Gastroesophageal sphincter (tissue), 4 donors: ENCODE measurements around the gene ATL3. TPM values are rescaled to one million over a fixed set of nuclear protein-coding genes. Genes with fewer than 3 reads are reported as not detected.
A peak's percentile ranks its signal among the peaks of the same experiment; 100 is the strongest.
"Not testable (repeated sequence)": the region's sequence is repeated elsewhere in the genome, so short reads cannot be mapped to it uniquely, and the experiment has no call there.

Experiments
- ATAC-seq: fragments of 150-250 bp; one replicate; pipeline ENCODE4 v1.9.1; 2016; ENCODE audit warnings: mild to moderate bottlenecking, moderate library complexity
- H3K27ac ChIP-seq, 4 donors: fragments of 200-600 bp; sonication (generic) in 3 of 4; 1 replicate in 3 of 4; 2 replicates in 1 of 4; pipeline ENCODE4 v1.5.1; 2016 to 2019
- H3K27me3 ChIP-seq: fragments of 200-600 bp; sonication (generic); one replicate; pipeline ENCODE4 v1.5.1; 2019
- H3K36me3 ChIP-seq, 2 donors: fragments of 200-600 bp; sonication (generic); one replicate each; pipeline ENCODE4 v1.5.1; 2019; ENCODE audit warnings: control low read depth in 1 of 2
- H3K4me1 ChIP-seq, 3 donors: fragments of 200-600 bp; sonication (generic); 1 replicate in 2 of 3; 2 replicates in 1 of 3; pipeline ENCODE4 v1.5.1; 2016 to 2019; ENCODE audit warnings: control low read depth in 2 of 3
- H3K4me3 ChIP-seq, 2 donors: fragments of 200-600 bp; sonication (generic); one replicate each; pipeline ENCODE4 v1.5.1; 2019; ENCODE audit warnings: mild to moderate bottlenecking in 1 of 2, moderate library complexity in 1 of 2
- H3K9me3 ChIP-seq, 3 donors: fragments of 200-600 bp; sonication (generic); one replicate each; pipeline ENCODE4 v1.5.1; 2017 to 2019; ENCODE audit warnings: control low read depth in 2 of 3
- CTCF ChIP-seq, 4 experiments: fragments of 200-600 bp in 2 of 4; fragments of 450-650 bp in 2 of 4; sonication (generic) in 1 of 4; IDR thresholded peaks; one replicate each; pipeline ENCODE4 v1.5.1; 2017 to 2019; ENCODE audit warnings: antibody characterized with exemption in 4 of 4, mild to moderate bottlenecking in 2 of 4, moderate library complexity in 2 of 4
- EP300 ChIP-seq: sonication (generic); formaldehyde crosslinking; IDR thresholded peaks from one replicate; pipeline ENCODE4 v1.6.1; 2017; ENCODE audit warnings: antibody characterized with exemption, mild to moderate bottlenecking
- POLR2A ChIP-seq, 2 donors: fragments of 450-650 bp; IDR thresholded peaks; one replicate each; pipeline ENCODE4 v1.6.1; 2017; ENCODE audit warnings: antibody characterized with exemption in 2 of 2, mild to moderate bottlenecking in 2 of 2, moderate library complexity in 1 of 2
- POLR2AphosphoS5 ChIP-seq: sonication (generic); formaldehyde crosslinking; IDR thresholded peaks from one replicate; pipeline ENCODE4 v1.6.1; 2017; ENCODE audit warnings: antibody characterized with exemption
- WGBS, 2 donors: methylation state at CpG; one replicate each; pipeline ENCODE4 v1.1.5; 2018; ENCODE audit warnings: low coverage in 1 of 2; 5-methylcytosine and 5-hydroxymethylcytosine counted together
- small RNA-seq, 4 donors: library from RNA; depleted of rRNA; stranded (forward); fragments of <200 nt; gene quantifications; one replicate each; pipeline ENCODE3, GENCODE V24; 2016
- total RNA-seq, 4 donors: library from RNA; depleted of rRNA; stranded (reverse); fragments of >200 nt; gene quantifications; one replicate each; pipeline ENCODE4 v1.1.0, GENCODE V29; 2016

ATL3 gene
- total RNA-seq, 4 donors from 2014 or later: 155 to 221 (median 202) TPM

GRCh38 chr11:63586451-63587166 lies 84.6 kb downstream of the ATL3 start:
- no peak overlapping the region for H3K27ac ChIP-seq
- H3K4me1 ChIP-seq: no peaks in the 10 kb centered on the region
- H3K4me3 ChIP-seq: no peak overlapping the region
- H3K9me3 ChIP-seq: peaks cover 0 to 5% (median 0%) of the 10 kb centered on the region in 3 donors
- no peak for ATAC-seq
- H3K36me3 ChIP-seq: peaks cover 0 to 89% of the 10 kb centered on the region in 2 donors
- TF ChIP-seq POLR2AphosphoS5: no peak
- TF ChIP-seq POLR2A (IDR thresholded peaks at IDR 0.05): no peak
- no peak for TF ChIP-seq EP300
- no peak for TF ChIP-seq CTCF (IDR thresholded peaks at IDR 0.05)
- WGBS, 2 donors: 91 to 97% methylated on average over 4 to 6 of the region's 6 CpGs
- H3K27me3 ChIP-seq: no peaks in the 10 kb centered on the region

- TF ChIP-seq CTCF (IDR thresholded peaks at IDR 0.05) (no peak), EP300 (no peak), POLR2AphosphoS5 (no peak), POLR2A (IDR thresholded peaks at IDR 0.05) (no peak)
- ATAC-seq: no peak
- H3K4me1 ChIP-seq: no peaks in the 10 kb centered on the region
Measured at GRCh38 chr11:63583357-63583677, 87.9 kb downstream of the ATL3 start.

GRCh38 chr11:63581224-63581623 lies 90.0 kb downstream of the ATL3 start:
- not testable (repeated sequence) for H3K4me1 ChIP-seq, H3K27ac ChIP-seq, H3K4me3 ChIP-seq, H3K27me3 ChIP-seq, ATAC-seq
- Histone ChIP-seq H3K36me3 (peaks cover 0 to 59% of the 10 kb centered on the region in 2 donors), H3K9me3 (peaks cover 0 to 24% (median 0%) of the 10 kb centered on the region in 3 donors)
- WGBS, 2 donors: 83 to 90% methylated on average over 5 to 7 of the region's 7 CpGs

More at GRCh38 chr11:63583357-63583677, 87.9 kb downstream of the ATL3 start:
- Histone ChIP-seq H3K27me3 (no peaks in the 10 kb centered on the region), H3K9me3 (peaks cover 0 to 24% (median 0%) of the 10 kb centered on the region in 3 donors), H3K4me3 (no peak overlapping the region), H3K36me3 (peaks cover 0 to 77% of the 10 kb centered on the region in 2 donors), H3K27ac (no peak overlapping the region)

GRCh38 chr11:63578882-63579281 lies 92.3 kb downstream of the ATL3 start:
- H3K4me3 ChIP-seq, ATAC-seq, H3K27me3 ChIP-seq, H3K27ac ChIP-seq: not testable (repeated sequence)
- WGBS, 2 donors: 90 to 94% methylated on average over 3 of the region's 3 CpGs
- Histone ChIP-seq H3K36me3 (peaks cover 0 to 44% of the 10 kb centered on the region in 2 donors), H3K4me1 (peaks cover 6 to 25% (median 13%) of the 10 kb centered on the region in 3 donors), H3K9me3 (peaks cover 0 to 24% (median 0%) of the 10 kb centered on the region in 3 donors)

- 10 to 40% methylated on average over 6 to 10 of the region's 10 CpGs for WGBS, 2 donors
- TF ChIP-seq POLR2A (IDR thresholded peaks at IDR 0.05): no peak
- peak; percentile 87 for TF ChIP-seq POLR2AphosphoS5
- Histone ChIP-seq H3K9me3 (peaks cover 0 to 3% (median 0%) of the 10 kb centered on the region in 3 donors), H3K27ac (peak overlapping the region; percentile 61 to 80 (median 76)), H3K36me3 (peaks cover 0 to 11% of the 10 kb centered on the region in 2 donors), H3K4me1 (peaks cover 6 to 33% (median 13%) of the 10 kb centered on the region in 3 donors), H3K27me3 (no peaks in the 10 kb centered on the region), H3K4me3 (peak overlapping the region; percentile 18 to 29)
- peak; percentile 93 for ATAC-seq
Measured at GRCh38 chr11:63574856-63575602, 96.1 kb downstream of the ATL3 start.

Small RNAs within 50 kb of the gene (small RNA-seq; reads per million reads assigned to genes)
- gene AP000753.3: 0 reads per million in 4 donors

Other genes with a start within 250 kb of the ATL3 start
- 1 to 10 TPM; 3.4 to 8.3 (median 5.5) TPM for gene PLAAT5, start 180.2 kb downstream of the ATL3 start, total RNA-seq
- gene LGALS12, start 165.3 kb downstream of the ATL3 start, total RNA-seq: 1 to 10 TPM in 1 of 4 donors, under 1 TPM in 1, not detected in 2; 0.47 to 2.0 TPM
- gene PLAAT4, start 134.6 kb downstream of the ATL3 start, total RNA-seq: 10 to 100 TPM; 18.0 to 40.5 (median 35.9) TPM
- gene PLAAT2, start 108.0 kb downstream of the ATL3 start, total RNA-seq: not detected
- 10 to 100 TPM; 45.9 to 69.1 (median 53.2) TPM for gene PLAAT3, start 56.9 kb downstream of the ATL3 start, total RNA-seq
- 100 to 1,000 TPM in 1 of 4 donors, 10 to 100 TPM in 3; 78.4 to 115 (median 94.2) TPM for gene RTN3, start 10.1 kb upstream of the ATL3 start, total RNA-seq
- 10 to 100 TPM; 13.2 to 31.8 (median 24.5) TPM for gene ZFTA, start 97.4 kb upstream of the ATL3 start, total RNA-seq
- gene SPINDOC, start 142.1 kb upstream of the ATL3 start, total RNA-seq: 10 to 100 TPM; 14.3 to 18.6 (median 15.5) TPM
- gene MARK2, start 167.7 kb upstream of the ATL3 start, total RNA-seq: 10 to 100 TPM; 17.4 to 42.5 (median 23.8) TPM
- gene RCOR2, start 245.8 kb upstream of the ATL3 start, total RNA-seq: under 1 TPM in 3 of 4 donors, not detected in 1; 0.16 to 0.74 (median 0.58) TPM